ENCODE measurements around the gene SEMA4G. TPM values are rescaled to one million over a fixed set of nuclear protein-coding genes. Genes with fewer than 3 reads are reported as not detected.

SEMA4G gene
- total and polyA plus RNA-seq, 2 experiments from 2014 or later, result 5.3 to 8.5 TPM

DNA sequence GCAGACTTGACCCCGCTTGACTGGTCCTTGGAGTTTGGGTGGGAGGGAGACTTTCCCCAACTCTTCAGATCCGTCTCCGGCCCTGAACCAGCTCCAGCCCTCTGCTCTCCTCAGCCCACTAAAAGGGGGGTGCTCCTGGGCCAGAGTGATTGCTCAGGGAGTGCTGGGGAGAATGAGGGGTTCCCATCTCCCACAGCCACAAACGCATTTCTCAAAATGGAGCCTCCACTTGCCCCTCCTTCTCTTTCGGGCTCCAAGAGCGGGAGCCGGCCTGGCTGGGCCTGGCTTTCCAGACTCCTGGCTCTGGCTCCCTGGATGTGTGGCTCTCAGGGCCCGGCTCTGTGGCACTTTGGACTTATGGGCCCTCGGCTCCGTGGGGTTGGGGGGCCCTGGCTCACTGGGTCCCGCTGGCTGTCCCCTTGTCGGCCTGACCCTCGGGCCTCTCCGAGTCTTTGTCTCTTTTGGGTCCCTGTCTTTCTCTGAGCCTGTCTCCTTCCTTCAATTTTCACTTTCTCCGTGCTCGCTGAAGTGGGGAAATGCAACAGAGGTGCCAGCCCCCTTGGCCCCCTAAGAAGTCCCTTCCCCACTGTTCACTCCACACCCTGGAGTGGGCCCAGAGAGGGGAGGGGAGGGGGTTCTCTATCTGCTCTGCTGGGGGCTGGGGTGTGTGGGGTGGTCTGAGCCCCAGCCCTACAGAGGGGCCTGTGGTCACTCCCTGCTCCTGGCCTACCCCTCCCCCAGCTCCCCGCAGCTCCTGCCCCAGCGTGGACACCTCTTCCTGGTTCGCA lies 31.0 kb downstream of the SEMA4G start:
- Histone ChIP-seq H4K20me1 (replicated peaks; ENCODE audit: insufficient read depth) (0 out of 2 replicates have a peak, but pooled peaks cover 7% of the 10 kb centered on the region), H2AFZ (peak overlapping the region; percentile 56), H3F3A (replicated peaks; ENCODE audit: low read depth) (peaks cover 25% of the 10 kb centered on the region), H3K36me3 (ENCODE audit: insufficient read depth) (no peaks in the 10 kb centered on the region; the same call in 1 of the 2 replicates), H3K79me2 (replicated peaks; ENCODE audit: insufficient read depth) (peaks cover 22% of the 10 kb centered on the region), H3K4me2 (peak overlapping the region; percentile 92), H3K27ac (ENCODE audit: low read depth) (peak overlapping the region; percentile 59; the same call in 1 of the 2 replicates), H3K9me2 (ENCODE audit: insufficient read depth) (no peaks in the 10 kb centered on the region), H3K4me1 (ENCODE audit: insufficient read depth) (peaks cover 30% of the 10 kb centered on the region), H3K27me3 (ENCODE audit: insufficient read depth) (no peaks in the 10 kb centered on the region), H3K4me3 (peak overlapping the region; percentile 90)
- Mint-ChIP-seq H3K27me3 (ENCODE audit: insufficient read depth, low read depth, poor library complexity) (peaks cover 25% of the 10 kb centered on the region), H3K36me3 (ENCODE audit: low read depth) (peaks cover 28% of the 10 kb centered on the region), H3K27ac (peak overlapping the region; percentile 92), H3K4me1 (peaks cover 27% of the 10 kb centered on the region), H3K9me3 (no peaks in the 10 kb centered on the region; the same call in 2 of the 3 replicates), H3K4me3 (peak overlapping the region; percentile 96)
- no peak for ATAC-seq
- peak; percentile 62 for DNase-seq (ENCODE audit: low spot score)
- TF ChIP-seq, protein P1, sequence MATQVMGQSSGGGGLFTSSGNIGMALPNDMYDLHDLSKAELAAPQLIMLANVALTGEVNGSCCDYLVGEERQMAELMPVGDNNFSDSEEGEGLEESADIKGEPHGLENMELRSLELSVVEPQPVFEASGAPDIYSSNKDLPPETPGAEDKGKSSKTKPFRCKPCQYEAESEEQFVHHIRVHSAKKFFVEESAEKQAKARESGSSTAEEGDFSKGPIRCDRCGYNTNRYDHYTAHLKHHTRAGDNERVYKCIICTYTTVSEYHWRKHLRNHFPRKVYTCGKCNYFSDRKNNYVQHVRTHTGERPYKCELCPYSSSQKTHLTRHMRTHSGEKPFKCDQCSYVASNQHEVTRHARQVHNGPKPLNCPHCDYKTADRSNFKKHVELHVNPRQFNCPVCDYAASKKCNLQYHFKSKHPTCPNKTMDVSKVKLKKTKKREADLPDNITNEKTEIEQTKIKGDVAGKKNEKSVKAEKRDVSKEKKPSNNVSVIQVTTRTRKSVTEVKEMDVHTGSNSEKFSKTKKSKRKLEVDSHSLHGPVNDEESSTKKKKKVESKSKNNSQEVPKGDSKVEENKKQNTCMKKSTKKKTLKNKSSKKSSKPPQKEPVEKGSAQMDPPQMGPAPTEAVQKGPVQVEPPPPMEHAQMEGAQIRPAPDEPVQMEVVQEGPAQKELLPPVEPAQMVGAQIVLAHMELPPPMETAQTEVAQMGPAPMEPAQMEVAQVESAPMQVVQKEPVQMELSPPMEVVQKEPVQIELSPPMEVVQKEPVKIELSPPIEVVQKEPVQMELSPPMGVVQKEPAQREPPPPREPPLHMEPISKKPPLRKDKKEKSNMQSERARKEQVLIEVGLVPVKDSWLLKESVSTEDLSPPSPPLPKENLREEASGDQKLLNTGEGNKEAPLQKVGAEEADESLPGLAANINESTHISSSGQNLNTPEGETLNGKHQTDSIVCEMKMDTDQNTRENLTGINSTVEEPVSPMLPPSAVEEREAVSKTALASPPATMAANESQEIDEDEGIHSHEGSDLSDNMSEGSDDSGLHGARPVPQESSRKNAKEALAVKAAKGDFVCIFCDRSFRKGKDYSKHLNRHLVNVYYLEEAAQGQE (IDR thresholded peaks at IDR 0.05; ENCODE audit: unreplicated experiment), result no peak
- no peak for TF ChIP-seq CREB1 (CRISPR knock-in tag; IDR thresholded peaks at IDR 0.05; ENCODE audit: low read depth)

DNA sequence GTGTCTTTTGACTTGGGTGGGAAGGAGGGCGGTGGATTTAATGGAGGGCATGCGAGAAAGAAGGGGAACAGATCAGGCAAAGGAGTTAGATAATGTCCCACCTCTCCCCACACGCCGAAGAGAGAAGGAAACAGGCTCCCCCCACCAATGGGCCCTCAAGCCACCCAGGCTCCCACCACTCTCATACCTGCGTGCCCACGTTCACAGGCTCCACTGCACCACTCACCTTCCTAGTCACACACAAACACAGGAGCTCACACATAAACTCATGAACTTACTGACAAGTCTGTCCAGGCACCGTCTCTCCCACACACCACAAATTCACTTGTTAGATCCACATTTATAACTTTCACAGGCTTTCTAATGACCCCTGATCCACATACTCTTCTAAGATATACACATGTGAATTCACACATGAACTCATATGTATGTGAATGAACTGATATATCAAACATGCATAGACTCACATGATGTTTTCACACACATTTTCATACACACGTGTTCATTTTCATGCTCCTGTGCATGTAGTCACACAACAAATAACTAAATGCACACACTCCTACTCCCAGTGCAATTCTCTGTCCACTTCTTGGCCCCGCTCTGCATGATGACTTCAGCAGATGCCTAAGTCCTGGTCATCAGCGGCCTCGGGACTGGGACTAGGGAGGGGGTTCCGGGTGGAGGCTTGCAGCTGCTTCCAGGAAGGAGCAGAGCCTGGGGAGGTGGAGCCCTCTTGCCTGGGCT lies 31.8 kb downstream of the SEMA4G start:
- H3K27me3 ChIP-seq (ENCODE audit: insufficient read depth), result no peaks in the 10 kb centered on the region
- peaks cover 20% of the 10 kb centered on the region for H3F3A ChIP-seq (replicated peaks; ENCODE audit: low read depth)
- 0 out of 2 replicates have a peak, but pooled peaks cover 7% of the 10 kb centered on the region for H4K20me1 ChIP-seq (replicated peaks; ENCODE audit: insufficient read depth)
- Mint-ChIP-seq H3K27ac (peak overlapping the region; percentile 40), H3K4me3 (peak overlapping the region; percentile 96), H3K4me1 (peaks cover 20% of the 10 kb centered on the region), H3K27me3 (ENCODE audit: insufficient read depth, low read depth, poor library complexity) (peaks cover 20% of the 10 kb centered on the region), H3K36me3 (ENCODE audit: low read depth) (peaks cover 34% of the 10 kb centered on the region), H3K9me3 (no peaks in the 10 kb centered on the region; the same call in 2 of the 3 replicates)
- ATAC-seq (no peak), DNase-seq (ENCODE audit: low spot score) (no peak)
- no peaks in the 10 kb centered on the region; the same call in 1 of the 2 replicates for H3K36me3 ChIP-seq (ENCODE audit: insufficient read depth)
- no peaks in the 10 kb centered on the region for H3K9me2 ChIP-seq (ENCODE audit: insufficient read depth)
- no peak overlapping the region for H2AFZ ChIP-seq
- H3K4me1 ChIP-seq (ENCODE audit: insufficient read depth), result peaks cover 26% of the 10 kb centered on the region
- peak overlapping the region; percentile 90 for H3K4me3 ChIP-seq
- H3K27ac ChIP-seq (ENCODE audit: low read depth), result no peak overlapping the region
- H3K79me2 ChIP-seq (replicated peaks; ENCODE audit: insufficient read depth), result peaks cover 22% of the 10 kb centered on the region
- peak overlapping the region; percentile 92 for H3K4me2 ChIP-seq
- TF ChIP-seq, protein P2, sequence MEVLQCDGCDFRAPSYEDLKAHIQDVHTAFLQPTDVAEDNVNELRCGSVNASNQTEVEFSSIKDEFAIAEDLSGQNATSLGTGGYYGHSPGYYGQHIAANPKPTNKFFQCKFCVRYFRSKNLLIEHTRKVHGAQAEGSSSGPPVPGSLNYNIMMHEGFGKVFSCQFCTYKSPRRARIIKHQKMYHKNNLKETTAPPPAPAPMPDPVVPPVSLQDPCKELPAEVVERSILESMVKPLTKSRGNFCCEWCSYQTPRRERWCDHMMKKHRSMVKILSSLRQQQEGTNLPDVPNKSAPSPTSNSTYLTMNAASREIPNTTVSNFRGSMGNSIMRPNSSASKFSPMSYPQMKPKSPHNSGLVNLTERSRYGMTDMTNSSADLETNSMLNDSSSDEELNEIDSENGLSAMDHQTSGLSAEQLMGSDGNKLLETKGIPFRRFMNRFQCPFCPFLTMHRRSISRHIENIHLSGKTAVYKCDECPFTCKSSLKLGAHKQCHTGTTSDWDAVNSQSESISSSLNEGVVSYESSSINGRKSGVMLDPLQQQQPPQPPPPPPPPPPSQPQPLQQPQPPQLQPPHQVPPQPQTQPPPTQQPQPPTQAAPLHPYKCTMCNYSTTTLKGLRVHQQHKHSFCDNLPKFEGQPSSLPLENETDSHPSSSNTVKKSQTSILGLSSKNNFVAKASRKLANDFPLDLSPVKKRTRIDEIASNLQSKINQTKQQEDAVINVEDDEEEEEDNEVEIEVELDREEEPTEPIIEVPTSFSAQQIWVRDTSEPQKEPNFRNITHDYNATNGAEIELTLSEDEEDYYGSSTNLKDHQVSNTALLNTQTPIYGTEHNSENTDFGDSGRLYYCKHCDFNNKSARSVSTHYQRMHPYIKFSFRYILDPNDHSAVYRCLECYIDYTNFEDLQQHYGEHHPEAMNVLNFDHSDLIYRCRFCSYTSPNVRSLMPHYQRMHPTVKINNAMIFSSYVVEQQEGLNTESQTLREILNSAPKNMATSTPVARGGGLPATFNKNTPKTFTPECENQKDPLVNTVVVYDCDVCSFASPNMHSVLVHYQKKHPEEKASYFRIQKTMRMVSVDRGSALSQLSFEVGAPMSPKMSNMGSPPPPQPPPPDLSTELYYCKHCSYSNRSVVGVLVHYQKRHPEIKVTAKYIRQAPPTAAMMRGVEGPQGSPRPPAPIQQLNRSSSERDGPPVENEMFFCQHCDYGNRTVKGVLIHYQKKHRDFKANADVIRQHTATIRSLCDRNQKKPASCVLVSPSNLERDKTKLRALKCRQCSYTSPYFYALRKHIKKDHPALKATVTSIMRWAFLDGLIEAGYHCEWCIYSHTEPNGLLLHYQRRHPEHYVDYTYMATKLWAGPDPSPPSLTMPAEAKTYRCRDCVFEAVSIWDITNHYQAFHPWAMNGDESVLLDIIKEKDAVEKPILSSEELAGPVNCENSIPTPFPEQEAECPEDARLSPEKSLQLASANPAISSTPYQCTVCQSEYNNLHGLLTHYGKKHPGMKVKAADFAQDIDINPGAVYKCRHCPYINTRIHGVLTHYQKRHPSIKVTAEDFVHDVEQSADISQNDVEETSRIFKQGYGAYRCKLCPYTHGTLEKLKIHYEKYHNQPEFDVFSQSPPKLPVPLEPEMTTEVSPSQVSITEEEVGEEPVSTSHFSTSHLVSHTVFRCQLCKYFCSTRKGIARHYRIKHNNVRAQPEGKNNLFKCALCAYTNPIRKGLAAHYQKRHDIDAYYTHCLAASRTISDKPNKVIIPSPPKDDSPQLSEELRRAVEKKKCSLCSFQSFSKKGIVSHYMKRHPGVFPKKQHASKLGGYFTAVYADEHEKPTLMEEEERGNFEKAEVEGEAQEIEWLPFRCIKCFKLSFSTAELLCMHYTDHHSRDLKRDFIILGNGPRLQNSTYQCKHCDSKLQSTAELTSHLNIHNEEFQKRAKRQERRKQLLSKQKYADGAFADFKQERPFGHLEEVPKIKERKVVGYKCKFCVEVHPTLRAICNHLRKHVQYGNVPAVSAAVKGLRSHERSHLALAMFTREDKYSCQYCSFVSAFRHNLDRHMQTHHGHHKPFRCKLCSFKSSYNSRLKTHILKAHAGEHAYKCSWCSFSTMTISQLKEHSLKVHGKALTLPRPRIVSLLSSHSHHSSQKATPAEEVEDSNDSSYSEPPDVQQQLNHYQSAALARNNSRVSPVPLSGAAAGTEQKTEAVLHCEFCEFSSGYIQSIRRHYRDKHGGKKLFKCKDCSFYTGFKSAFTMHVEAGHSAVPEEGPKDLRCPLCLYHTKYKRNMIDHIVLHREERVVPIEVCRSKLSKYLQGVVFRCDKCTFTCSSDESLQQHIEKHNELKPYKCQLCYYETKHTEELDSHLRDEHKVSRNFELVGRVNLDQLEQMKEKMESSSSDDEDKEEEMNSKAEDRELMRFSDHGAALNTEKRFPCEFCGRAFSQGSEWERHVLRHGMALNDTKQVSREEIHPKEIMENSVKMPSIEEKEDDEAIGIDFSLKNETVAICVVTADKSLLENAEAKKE (CRISPR knock-in tag; IDR thresholded peaks at IDR 0.05), result no peak
- no peak for TF ChIP-seq EZH2phosphoT487 (IDR thresholded peaks at IDR 0.05; ENCODE audit: unreplicated experiment)
- TF ChIP-seq, protein P1 (IDR thresholded peaks at IDR 0.05; ENCODE audit: unreplicated experiment), result no peak
